ENCODE results near the gene PLEKHA4. TPM values are rescaled to one million over a fixed set of nuclear protein-coding genes. Genes with fewer than 3 reads are reported as not detected.

Gene PLEKHA4
- total and polyA plus RNA-seq, 9 of the 15 experiments (the other 6 are each of a cell fraction or from before 2014, with no cell fraction given) = 0.07 to 30.8 (median 11.4) TPM

GRCh38 chr19:48881741-48882657, 13.6 kb upstream of the PLEKHA4 start:
- Histone ChIP-seq H3K79me2 (ENCODE audit: control insufficient read depth, insufficient read depth, low read length) (peaks cover 8% of the 10 kb centered on the region; the same call in 2 of the 3 replicates), H3K4me3 (no peak overlapping the region), H3K36me3 (ENCODE audit: control insufficient read depth, insufficient read depth, low read length) (peaks cover 7% of the 10 kb centered on the region; the same call in 2 of the 3 replicates), H3K9me1 (ENCODE audit: control insufficient read depth, insufficient read depth, low read length) (no peaks in the 10 kb centered on the region), H4K20me1 (replicated peaks; ENCODE audit: control insufficient read depth, insufficient read depth, low read length) (no peaks in the 10 kb centered on the region), H3K27ac (ENCODE audit: extremely low read depth, low read depth, low read length) (no peak overlapping the region; the same call in 2 of the 3 replicates), H3K9me3 (replicated peaks; ENCODE audit: control insufficient read depth, insufficient read depth, low read depth, low read length) (peaks cover 7% of the 10 kb centered on the region), H3K9ac (ENCODE audit: insufficient read depth in 1 of 2, low read depth in 2 of 2, low read length in 2 of 2) (no peak overlapping the region), H3K27me3 (ENCODE audit: control insufficient read depth in 2 of 2, insufficient read depth in 2 of 2, low read length in 2 of 2) (no peaks in the 10 kb centered on the region), H3K4me2 (ENCODE audit: insufficient read depth, low read length) (no peak overlapping the region), H3K4me1 (replicated peaks in 1 of 2; ENCODE audit: control insufficient read depth in 2 of 2, insufficient read depth in 2 of 2, low read length in 2 of 2) (peaks cover 25 to 42% of the 10 kb centered on the region in 2 experiments), H2AFZ (ENCODE audit: low read depth, low read length) (peak overlapping the region; percentile 26; the same call in 1 of the 2 replicates)
- peak; percentile 48 for ATAC-seq
- WGBS (ENCODE audit: insufficient coverage, low coverage, missing lambda C conversion rate) = 65% methylated on average over 30 of the region's 30 CpGs
- ChIA-PET CTCF (ENCODE audit: low intra/inter-chr PET ratio) (interaction anchor here (0.6 kb wide), 1 partner anchor 42 kb away, joined by 4 read pairs; no protein-coding TSS in a partner anchor), POLR2A (interaction anchor here (0.8 to 12.2 kb wide), 5 partner anchors 9 to 148 kb away, joined by 3 to 439 read pairs (median 13); partner anchors contain the start of genes FTL, NUCB1, PPP1R15A and TULP2)
- FAIRE-seq = peak; percentile 86
- in situ Hi-C loops (cut with MboI) = no loop called here
- intact Hi-C loops (cut with micrococcal nuclease) = no loop called here
- DNase-seq (ENCODE audit: extremely low read depth in 1 of 4, low spot score in 3 of 4) = peak in 3 of 4 experiments; percentile 48 to 68 (median 57)
- no TSS peak for BruUV-seq (replicated peaks)
- peak; percentile 94 for TF ChIP-seq KLF6 (CRISPR knock-in tag; IDR thresholded peaks at IDR 0.05; ENCODE audit: borderline replicate concordance)
- peak; percentile 88 for TF ChIP-seq ILK (tag; IDR thresholded peaks at IDR 0.05; ENCODE audit: borderline replicate concordance, low read depth)
- TF ChIP-seq TEAD2 (tag; IDR thresholded peaks at IDR 0.05) = peak; percentile 84
- peak; percentile 70; the same call in 1 of the 2 replicates for TF ChIP-seq ZNF324 (CRISPR knock-in tag; IDR thresholded peaks at IDR 0.05)
- no peak for TF ChIP-seq FOXP1 (CRISPR knock-in tag; IDR thresholded peaks at IDR 0.05)
- TF ChIP-seq SLC30A9 (CRISPR knock-in tag; IDR thresholded peaks at IDR 0.05) = peak; percentile 68; the same call in 1 of the 2 replicates
- TF ChIP-seq PATZ1 (CRISPR knock-in tag; IDR thresholded peaks at IDR 0.05; ENCODE audit: borderline replicate concordance) = peak; percentile 82; the same call in 1 of the 2 replicates
- TF ChIP-seq CLOCK (CRISPR knock-in tag; IDR thresholded peaks at IDR 0.05; ENCODE audit: borderline replicate concordance) = no peak
